GM21447 (cell line): Measurements from ENCODE around the gene RYR2.

Experiments used
- ATAC-seq: cut with Tn5 transposase; IDR thresholded peaks from one replicate; pipeline ENCODE4 v1.9.1; 2021; ENCODE audit not compliant: unreplicated experiment

The RYR2 gene

GRCh38 chr1:237187842-237188241 lies 145.9 kb downstream of the RYR2 start:
- ATAC-seq, result no peak

- no peak for ATAC-seq
These were observed 149.4 kb downstream of the RYR2 start for GRCh38 chr1:237191403-237191802.

- ATAC-seq, result no peak
These were observed 155.8 kb downstream of the RYR2 start for GRCh38 chr1:237197470-237198425.

- ATAC-seq, result peak; percentile 41
These were observed 157.0 kb downstream of the RYR2 start for GRCh38 chr1:237199026-237199425.

GRCh38 chr1:237201155-237201554 lies 159.2 kb downstream of the RYR2 start:
- ATAC-seq, result no peak

GRCh38 chr1:237204841-237205240 lies 162.9 kb downstream of the RYR2 start:
- ATAC-seq, result no peak

- no peak for ATAC-seq
These were observed 163.5 kb downstream of the RYR2 start for GRCh38 chr1:237205400-237206064.

GRCh38 chr1:237206065-237206414 lies 164.1 kb downstream of the RYR2 start:
- ATAC-seq, result no peak

GRCh38 chr1:237211031-237211430 lies 169.0 kb downstream of the RYR2 start:
- no peak for ATAC-seq

GRCh38 chr1:237211540-237211939 lies 169.6 kb downstream of the RYR2 start:
- ATAC-seq, result no peak

- no peak for ATAC-seq
These were observed 178.0 kb downstream of the RYR2 start for GRCh38 chr1:237219751-237220642.

- ATAC-seq, result no peak
These were observed 181.4 kb downstream of the RYR2 start for GRCh38 chr1:237223419-237223818.

GRCh38 chr1:237226177-237226944 lies 184.4 kb downstream of the RYR2 start:
- ATAC-seq, result no peak

- no peak for ATAC-seq
These were observed 185.5 kb downstream of the RYR2 start for GRCh38 chr1:237227476-237227875.

- ATAC-seq, result no peak
These were observed 186.4 kb downstream of the RYR2 start for GRCh38 chr1:237228421-237228820.

- ATAC-seq, result no peak
These were observed 187.3 kb downstream of the RYR2 start for GRCh38 chr1:237229333-237229732.

- no peak for ATAC-seq
These were observed 190.5 kb downstream of the RYR2 start for GRCh38 chr1:237232501-237232900.

GRCh38 chr1:237235091-237235490 lies 193.1 kb downstream of the RYR2 start:
- ATAC-seq, result no peak

GRCh38 chr1:237237721-237238120 lies 195.7 kb downstream of the RYR2 start:
- ATAC-seq, result no peak

GRCh38 chr1:237239248-237239647 lies 197.3 kb downstream of the RYR2 start:
- no peak for ATAC-seq

GRCh38 chr1:237241038-237241437 lies 199.1 kb downstream of the RYR2 start:
- ATAC-seq, result no peak
